AG09319 (cell line): ENCODE results near the gene CDC42EP3.

Experiments
- DNase-seq: peaks from one replicate; pipeline ENCODE4 v3.0.0-alpha.2; 2010; ENCODE audit warnings: low read depth; ENCODE audit errors: extremely low read depth
- TF ChIP-seq, protein P1 (sequence below): IDR thresholded peaks from 2 replicates; pipeline ENCODE4 v1.5.1; 2011; ENCODE audit warnings: low read depth, mild to moderate bottlenecking, inconsistent platforms, low read length, moderate library complexity

CDC42EP3 gene

DNA sequence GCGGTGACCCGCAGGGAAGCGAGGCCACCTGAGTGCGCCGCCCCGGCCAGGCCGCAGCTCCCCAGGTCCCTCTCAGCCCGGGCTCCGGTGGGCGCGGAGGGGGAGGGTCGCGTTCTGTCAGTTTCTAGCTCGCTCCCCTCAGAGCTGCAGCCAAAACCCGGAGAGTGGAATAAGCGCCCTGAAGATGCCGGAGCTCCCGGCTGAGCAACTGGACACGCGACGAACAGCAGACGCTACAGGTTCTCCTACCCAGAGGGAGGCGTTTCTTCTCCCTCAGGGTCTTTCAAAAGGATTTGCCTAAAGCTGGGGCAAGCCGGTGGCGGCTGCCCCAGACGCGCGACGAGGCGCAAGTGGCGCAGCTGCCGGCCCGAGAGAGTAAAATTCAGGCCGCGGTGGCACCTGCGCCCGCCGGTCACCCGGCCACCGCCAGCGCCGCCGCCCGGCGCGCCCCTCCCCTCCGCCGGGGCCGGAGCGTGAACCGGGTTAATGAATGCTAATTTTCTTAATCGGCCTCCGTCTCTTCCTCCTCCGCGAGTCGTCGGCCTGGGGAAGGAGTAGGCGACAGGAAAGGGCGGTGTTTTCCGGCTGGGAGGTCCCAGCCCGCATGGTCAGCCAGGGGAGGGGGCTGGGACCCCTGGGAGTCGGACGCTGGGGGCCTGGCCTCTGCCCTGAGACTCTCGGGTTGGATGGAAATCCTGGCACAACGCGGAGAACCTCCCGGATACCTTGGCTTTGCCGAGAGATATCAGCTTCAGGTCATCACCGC, 845 bp upstream of the CDC42EP3 start:
- TF ChIP-seq, protein P1, sequence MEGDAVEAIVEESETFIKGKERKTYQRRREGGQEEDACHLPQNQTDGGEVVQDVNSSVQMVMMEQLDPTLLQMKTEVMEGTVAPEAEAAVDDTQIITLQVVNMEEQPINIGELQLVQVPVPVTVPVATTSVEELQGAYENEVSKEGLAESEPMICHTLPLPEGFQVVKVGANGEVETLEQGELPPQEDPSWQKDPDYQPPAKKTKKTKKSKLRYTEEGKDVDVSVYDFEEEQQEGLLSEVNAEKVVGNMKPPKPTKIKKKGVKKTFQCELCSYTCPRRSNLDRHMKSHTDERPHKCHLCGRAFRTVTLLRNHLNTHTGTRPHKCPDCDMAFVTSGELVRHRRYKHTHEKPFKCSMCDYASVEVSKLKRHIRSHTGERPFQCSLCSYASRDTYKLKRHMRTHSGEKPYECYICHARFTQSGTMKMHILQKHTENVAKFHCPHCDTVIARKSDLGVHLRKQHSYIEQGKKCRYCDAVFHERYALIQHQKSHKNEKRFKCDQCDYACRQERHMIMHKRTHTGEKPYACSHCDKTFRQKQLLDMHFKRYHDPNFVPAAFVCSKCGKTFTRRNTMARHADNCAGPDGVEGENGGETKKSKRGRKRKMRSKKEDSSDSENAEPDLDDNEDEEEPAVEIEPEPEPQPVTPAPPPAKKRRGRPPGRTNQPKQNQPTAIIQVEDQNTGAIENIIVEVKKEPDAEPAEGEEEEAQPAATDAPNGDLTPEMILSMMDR, result no peak
- DNase-seq, result peak; percentile 72

DNA sequence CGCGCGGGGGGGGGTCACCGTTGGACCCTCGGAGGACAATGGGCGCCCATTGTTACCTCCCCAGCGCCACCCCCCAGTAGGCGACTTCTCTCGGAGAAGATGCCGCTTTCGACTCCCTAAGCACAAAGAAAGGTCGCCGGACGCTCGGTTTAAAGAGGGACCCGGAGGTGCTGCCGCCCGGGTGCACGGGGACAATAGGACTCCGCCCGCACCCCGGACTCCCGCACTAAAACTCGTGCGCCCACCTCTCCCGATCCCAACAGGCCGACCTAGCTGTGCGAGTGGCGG, 318 bp upstream of the CDC42EP3 start:
- no peak for DNase-seq
- TF ChIP-seq, protein P1, result no peak

DNA sequence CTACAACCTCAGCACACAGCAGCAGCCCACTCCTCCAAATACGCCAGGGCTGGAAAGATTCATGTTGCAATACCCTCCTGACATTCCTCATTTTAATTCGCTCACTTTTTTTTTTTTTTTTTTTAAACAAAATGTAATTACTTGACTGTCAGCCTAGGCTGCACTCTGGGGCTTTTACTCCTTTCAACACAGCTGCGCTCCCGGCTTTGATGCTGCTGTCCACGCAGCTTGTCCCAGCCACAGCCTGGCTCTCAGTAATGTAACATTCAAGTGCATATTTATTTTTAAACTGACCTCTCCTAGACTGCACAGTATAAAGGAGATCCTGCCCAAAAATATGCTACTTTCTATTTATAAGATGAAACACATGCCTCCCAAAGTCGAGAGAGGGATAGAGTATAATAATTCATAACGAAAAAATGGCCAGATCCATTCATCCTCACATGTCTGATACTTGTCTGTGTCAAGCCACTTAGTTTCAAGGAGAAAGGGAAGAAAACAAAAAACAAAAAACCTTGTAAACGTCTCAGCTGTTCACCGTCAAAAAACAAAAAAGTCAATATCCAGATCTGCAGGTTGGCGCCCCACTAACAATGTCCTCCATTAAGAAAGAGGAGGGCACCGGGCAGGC, 949 bp downstream of the CDC42EP3 start:
- DNase-seq, result no peak
- TF ChIP-seq, protein P1, result no peak

DNA sequence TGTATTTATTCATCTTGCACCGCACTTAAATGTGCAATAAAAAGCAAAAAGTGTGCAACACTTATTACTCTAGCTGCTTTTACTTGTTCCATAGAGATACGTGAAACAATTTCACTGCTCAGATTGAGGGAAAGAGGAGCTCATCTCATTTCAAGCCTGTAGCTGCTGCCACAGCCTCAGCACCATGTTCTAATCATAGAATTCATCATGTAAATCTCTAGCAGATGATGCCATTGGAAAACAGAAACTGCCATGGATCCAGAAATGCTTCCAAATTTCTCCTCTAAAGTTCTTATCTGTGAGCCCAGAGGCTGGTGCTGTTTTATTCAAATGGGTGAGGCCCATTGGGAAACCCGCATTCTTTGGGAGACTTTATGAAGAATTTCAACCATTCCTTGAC, 2.0 kb downstream of the CDC42EP3 start:
- no peak for DNase-seq
- TF ChIP-seq, protein P1, result no peak

DNA sequence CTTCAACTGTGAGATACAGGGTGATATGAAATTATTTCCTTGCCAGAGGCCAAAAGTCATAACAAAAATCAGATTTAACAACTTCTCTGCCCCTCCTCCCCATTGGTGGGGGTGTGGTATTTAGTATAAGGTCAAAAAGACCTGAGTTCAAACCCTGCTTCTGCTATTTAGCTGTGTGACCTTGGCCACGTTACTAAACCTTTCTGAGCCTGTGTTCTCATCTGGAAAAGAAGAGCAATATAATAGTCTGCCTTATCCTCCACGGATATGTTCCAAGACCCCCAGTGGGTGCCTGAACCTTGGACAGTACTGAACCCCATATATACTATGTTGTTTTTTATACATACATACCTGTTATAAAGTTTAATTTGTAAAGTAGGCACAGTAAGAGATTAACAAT, 3.7 kb downstream of the CDC42EP3 start:
- no peak for DNase-seq
- TF ChIP-seq, protein P1, result no peak

DNA sequence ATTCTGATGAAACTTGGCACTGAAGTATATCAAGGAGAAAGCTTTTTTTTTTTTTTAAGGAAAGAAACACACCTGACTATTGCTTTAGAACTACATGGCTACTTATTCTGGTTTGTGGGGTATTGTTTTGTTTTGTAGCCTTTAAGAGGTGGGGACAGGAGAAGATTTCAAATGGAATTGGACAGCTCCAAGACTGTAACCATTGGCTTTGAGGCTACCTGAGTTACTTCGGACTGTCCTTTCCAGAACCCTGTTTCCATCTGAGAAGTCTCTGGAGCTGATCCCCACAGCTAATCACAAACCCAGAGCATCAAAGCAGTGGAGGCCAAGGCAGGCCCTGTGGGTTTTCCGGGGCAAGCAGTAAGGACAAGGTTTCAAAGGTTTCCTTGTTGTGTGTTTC, 4.7 kb downstream of the CDC42EP3 start:
- no peak for DNase-seq
- TF ChIP-seq, protein P1, result no peak

DNA sequence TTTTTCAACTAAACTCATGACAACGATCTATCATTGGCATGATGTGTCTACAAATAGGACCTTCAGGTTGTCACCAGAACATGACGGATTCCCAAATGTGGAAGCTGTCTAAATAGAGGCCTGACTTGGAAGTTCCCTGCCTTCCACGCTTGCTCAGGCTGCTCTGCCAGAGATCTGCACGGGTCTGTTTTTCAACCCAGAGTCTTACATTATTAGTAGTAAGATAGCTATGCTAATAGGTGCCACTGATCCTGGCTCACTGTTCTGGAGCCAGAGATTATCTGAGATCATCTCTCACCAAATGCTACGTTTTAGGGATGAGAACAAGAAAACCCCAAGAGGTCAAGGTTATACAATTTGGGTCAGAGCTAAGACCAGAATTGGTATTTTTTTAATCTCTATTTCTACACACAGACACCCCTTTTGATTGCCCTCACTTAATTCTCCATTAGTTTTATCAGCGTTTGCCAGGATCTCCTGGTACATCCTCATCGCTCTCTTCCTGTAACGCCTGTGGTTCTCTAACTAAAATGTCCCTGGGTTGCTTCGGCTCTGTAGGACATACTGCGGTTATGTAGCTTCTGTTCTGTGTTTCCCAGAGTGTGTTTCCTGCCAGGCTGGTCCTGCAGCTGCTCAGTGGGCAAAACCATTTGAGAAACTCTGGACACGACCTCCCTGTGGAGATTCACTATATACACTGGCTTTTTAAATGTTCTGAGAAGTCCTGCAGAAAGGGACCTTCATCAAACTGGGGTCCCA, 5.7 kb downstream of the CDC42EP3 start:
- TF ChIP-seq, protein P1, result no peak

More for the DNA sequence above, 5.7 kb downstream of the CDC42EP3 start:
- DNase-seq, result no peak
